SKM-1 treated with dmso at 0.1 percent for 144 hours (cell line): ENCODE data around the gene PTPN9.
A peak's percentile ranks its signal among the peaks of the same experiment; 100 is the strongest.
"Not testable (repeated sequence)": the region's sequence is repeated elsewhere in the genome, so short reads cannot be mapped to it uniquely, and the experiment has no call there.

Experiments used
- DNase-seq: peaks from one replicate; lab custom pipeline; 2025; ENCODE audit not compliant: unreplicated experiment; lab: John Stamatoyannopoulos, UW

The PTPN9 gene

GRCh38 chr15:75583701-75584100 is 4.6 kb upstream of the PTPN9 start:
- DNase-seq, result no peak

- DNase-seq, result not testable (repeated sequence)
Observed at GRCh38 chr15:75582943-75583342, 3.8 kb upstream of the PTPN9 start.

GRCh38 chr15:75578173-75578947 is 755 bp downstream of the PTPN9 start:
- DNase-seq, result peak; percentile 12

- no peak for DNase-seq
Observed at GRCh38 chr15:75577401-75578172, 1.5 kb downstream of the PTPN9 start.

- no peak for DNase-seq
Observed at GRCh38 chr15:75573648-75574384, 5.3 kb downstream of the PTPN9 start.

GRCh38 chr15:75570126-75570845 is 8.8 kb downstream of the PTPN9 start:
- DNase-seq, result no peak

GRCh38 chr15:75565062-75565970 is 13.8 kb downstream of the PTPN9 start:
- no peak for DNase-seq

- DNase-seq, result no peak
Observed at GRCh38 chr15:75561888-75562287, 17.2 kb downstream of the PTPN9 start.

GRCh38 chr15:75559360-75559759 is 19.8 kb downstream of the PTPN9 start:
- not testable (repeated sequence) for DNase-seq

- not testable (repeated sequence) for DNase-seq
Observed at GRCh38 chr15:75558955-75559354, 20.2 kb downstream of the PTPN9 start.

GRCh38 chr15:75554717-75555116 is 24.4 kb downstream of the PTPN9 start:
- DNase-seq, result no peak

GRCh38 chr15:75553659-75554058 is 25.5 kb downstream of the PTPN9 start:
- no peak for DNase-seq

- DNase-seq, result peak; percentile 67
Observed at GRCh38 chr15:75551091-75551490, 28.0 kb downstream of the PTPN9 start.

- no peak for DNase-seq
Observed at GRCh38 chr15:75545064-75545463, 34.1 kb downstream of the PTPN9 start.

- DNase-seq, result no peak
Observed at GRCh38 chr15:75544359-75544758, 34.8 kb downstream of the PTPN9 start.

- DNase-seq, result not testable (repeated sequence)
Observed at GRCh38 chr15:75542949-75543545, 36.1 kb downstream of the PTPN9 start.

- no peak for DNase-seq
Observed at GRCh38 chr15:75542386-75542797, 36.7 kb downstream of the PTPN9 start.

- no peak for DNase-seq
Observed at GRCh38 chr15:75538376-75538775, 40.7 kb downstream of the PTPN9 start.

- DNase-seq, result no peak
Observed at GRCh38 chr15:75533945-75534344, 45.2 kb downstream of the PTPN9 start.
